ENCODE measurements around the gene ADAMTS7. TPM values are rescaled to one million over a fixed set of nuclear protein-coding genes. Genes with fewer than 3 reads are reported as not detected.

The ADAMTS7 gene
- 1 to 10 TPM in 1 of 4 donors, under 1 TPM in 3; 0.59 to 2.1 (median 0.60) TPM for total RNA-seq

- WGBS, 2 donors, result 3 to 10% methylated on average over 8 to 31 of the region's 73 CpGs
- intact Hi-C loops (cut with DNase I; ENCODE audit: low total_unique reads), result no loop called here
- H3K4me3 ChIP-seq (ENCODE audit: low read depth, poor library complexity, severe bottlenecking), result peak within 1 kb of the TSS; percentile 26
- TF ChIP-seq POLR2A (IDR thresholded peaks at IDR 0.05) (no peak), CTCF (IDR thresholded peaks at IDR 0.05) (no peak)
- DNase-seq (ENCODE audit: low spot score in 2 of 2), result peak; percentile 33 to 90
Observed at GRCh38 chr15:78811124-78811824, at the start of gene ADAMTS7. Gene ADAMTS7 (minus strand): TSS chr15:78811464. CDS start chr15:78811220, 244 bp downstream.

- DNase-seq (ENCODE audit: low spot score in 2 of 2), result peak; percentile 54 to 91
- intact Hi-C loops (cut with DNase I; ENCODE audit: low total_unique reads), result no loop called here
- H3K4me3 ChIP-seq (ENCODE audit: low read depth, poor library complexity, severe bottlenecking), result no peak overlapping the region
- 0 to 1% methylated on average over 28 of the region's 28 CpGs for WGBS, 2 donors
- TF ChIP-seq POLR2A (IDR thresholded peaks at IDR 0.05) (no peak), CTCF (IDR thresholded peaks at IDR 0.05) (no peak)
Observed at GRCh38 chr15:78859971-78860719, 48.9 kb upstream of the ADAMTS7 start.

GRCh38 chr15:78855746-78856145, 44.5 kb upstream of the ADAMTS7 start:
- DNase-seq (ENCODE audit: low spot score in 2 of 2), result no peak
- intact Hi-C loops (cut with DNase I; ENCODE audit: low total_unique reads), result no loop called here
- H3K4me3 ChIP-seq (ENCODE audit: low read depth, poor library complexity, severe bottlenecking), result no peak overlapping the region
- WGBS, 2 donors, result 39 to 45% methylated on average over 4 of the region's 4 CpGs
- no peak for TF ChIP-seq POLR2A (IDR thresholded peaks at IDR 0.05)
- no peak for TF ChIP-seq CTCF (IDR thresholded peaks at IDR 0.05)

GRCh38 chr15:78854833-78855372, 43.6 kb upstream of the ADAMTS7 start:
- TF ChIP-seq CTCF (IDR thresholded peaks at IDR 0.05), result no peak
- no peak for TF ChIP-seq POLR2A (IDR thresholded peaks at IDR 0.05)
- peak in 1 of 2 donors; percentile 28 for DNase-seq (ENCODE audit: low spot score in 2 of 2)
- 96 to 98% methylated on average over 2 of the region's 2 CpGs for WGBS, 2 donors
- intact Hi-C loops (cut with DNase I; ENCODE audit: low total_unique reads), result no loop called here
- no peak overlapping the region for H3K4me3 ChIP-seq (ENCODE audit: low read depth, poor library complexity, severe bottlenecking)

- 91 to 93% methylated on average over 6 of the region's 6 CpGs for WGBS, 2 donors
- DNase-seq (ENCODE audit: low spot score in 2 of 2), result no peak
- no peak overlapping the region for H3K4me3 ChIP-seq (ENCODE audit: low read depth, poor library complexity, severe bottlenecking)
- intact Hi-C loops (cut with DNase I; ENCODE audit: low total_unique reads), result no loop called here
- TF ChIP-seq CTCF (IDR thresholded peaks at IDR 0.05) (no peak), POLR2A (IDR thresholded peaks at IDR 0.05) (no peak)
Observed at GRCh38 chr15:78853500-78853899, 42.2 kb upstream of the ADAMTS7 start.
